GM19025 (cell line): ENCODE results near the gene RHEB.
A peak's percentile ranks its signal among the peaks of the same experiment; 100 is the strongest.

Experiments used
- ATAC-seq: cut with Tn5 transposase; IDR thresholded peaks from one replicate; pipeline ENCODE4 v1.9.1; 2021; ENCODE audit warnings: mild to moderate bottlenecking, low read depth, moderate library complexity; ENCODE audit not compliant: unreplicated experiment

Gene RHEB

DNA sequence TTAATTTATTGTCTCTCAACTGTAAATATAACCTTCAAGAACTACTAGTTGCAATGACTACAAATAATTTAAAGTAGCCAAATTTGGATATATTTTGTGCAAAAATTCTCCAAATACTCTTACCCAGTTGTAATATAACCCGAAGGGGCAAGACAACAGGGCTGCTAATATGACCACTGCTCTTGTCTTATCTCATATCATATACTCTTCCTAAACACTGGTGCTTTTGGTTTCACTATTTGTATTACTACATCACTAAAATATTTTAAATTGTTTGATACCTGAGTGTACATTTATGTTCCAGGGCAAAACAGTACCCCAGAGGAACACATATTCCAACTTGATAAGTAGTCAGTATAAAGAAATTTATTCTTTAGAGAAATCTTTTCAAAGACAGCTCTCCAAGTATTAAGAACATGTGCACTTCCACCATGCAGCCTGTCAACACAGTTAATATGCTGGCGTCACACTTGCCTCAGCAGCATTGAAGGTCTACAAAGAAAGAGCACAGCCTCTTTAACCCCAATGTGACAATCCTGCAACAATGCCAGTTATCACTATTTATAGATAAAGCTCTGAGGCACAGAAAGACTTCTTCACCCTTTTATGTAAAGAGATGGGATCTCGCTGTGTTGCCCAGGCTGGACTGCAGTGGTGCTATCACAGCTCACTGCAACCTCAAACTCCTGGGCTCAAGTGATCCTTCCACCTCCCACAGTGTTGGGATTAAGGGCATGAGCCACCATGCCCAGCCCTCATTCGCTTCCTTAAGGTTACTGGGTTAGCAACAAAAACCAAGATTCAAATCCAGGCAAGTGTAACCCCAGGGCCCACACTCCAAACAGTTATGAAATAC lies 37.8 kb downstream of the RHEB start:
- ATAC-seq: no peak

GRCh38 chr7:151477867-151478266 lies 41.8 kb downstream of the RHEB start:
- no peak for ATAC-seq

GRCh38 chr7:151472644-151473380 lies 46.9 kb downstream of the RHEB start:
- peak; percentile 44 for ATAC-seq

GRCh38 chr7:151470711-151471110 lies 49.0 kb downstream of the RHEB start:
- no peak for ATAC-seq

GRCh38 chr7:151469281-151469680 lies 50.4 kb downstream of the RHEB start:
- ATAC-seq: no peak

GRCh38 chr7:151468217-151469018 lies 51.3 kb downstream of the RHEB start:
- no peak for ATAC-seq

- no peak for ATAC-seq
Observed at GRCh38 chr7:151465169-151465568, 54.5 kb downstream of the RHEB start.

DNA sequence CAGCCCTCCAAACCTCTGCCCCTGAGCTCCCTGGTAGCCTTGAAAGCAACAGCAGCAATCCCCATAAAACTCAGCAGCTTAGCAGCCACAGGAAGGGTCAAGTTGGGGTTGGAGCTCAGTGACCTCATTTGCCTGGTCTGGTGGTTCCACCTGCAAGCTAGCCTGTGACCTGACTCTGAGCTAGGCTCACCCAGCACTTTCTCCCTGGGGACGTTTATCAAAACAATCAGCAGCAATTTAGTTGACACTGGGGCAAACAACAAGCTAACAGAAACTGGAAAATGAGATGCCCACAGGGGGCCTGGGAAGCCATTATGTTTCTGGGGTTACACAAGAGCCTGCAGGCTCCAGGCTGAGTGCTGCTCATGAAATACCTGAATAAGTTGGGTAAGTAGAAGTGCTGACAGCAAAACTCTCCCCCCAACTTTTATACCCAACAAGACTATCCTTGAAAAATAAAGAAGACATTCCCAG lies 57.4 kb downstream of the RHEB start:
- no peak for ATAC-seq

GRCh38 chr7:151461942-151462230 lies 57.8 kb downstream of the RHEB start:
- no peak for ATAC-seq

GRCh38 chr7:151461096-151461941 lies 58.4 kb downstream of the RHEB start:
- no peak for ATAC-seq

- no peak for ATAC-seq
Observed at GRCh38 chr7:151460474-151460855, 59.2 kb downstream of the RHEB start.

- no peak for ATAC-seq
Observed at GRCh38 chr7:151459726-151460473, 59.8 kb downstream of the RHEB start.

GRCh38 chr7:151457534-151457933 lies 62.2 kb downstream of the RHEB start:
- ATAC-seq: no peak

GRCh38 chr7:151456782-151457181 lies 62.9 kb downstream of the RHEB start:
- no peak for ATAC-seq

- no peak for ATAC-seq
Observed at GRCh38 chr7:151456276-151456675, 63.4 kb downstream of the RHEB start.

DNA sequence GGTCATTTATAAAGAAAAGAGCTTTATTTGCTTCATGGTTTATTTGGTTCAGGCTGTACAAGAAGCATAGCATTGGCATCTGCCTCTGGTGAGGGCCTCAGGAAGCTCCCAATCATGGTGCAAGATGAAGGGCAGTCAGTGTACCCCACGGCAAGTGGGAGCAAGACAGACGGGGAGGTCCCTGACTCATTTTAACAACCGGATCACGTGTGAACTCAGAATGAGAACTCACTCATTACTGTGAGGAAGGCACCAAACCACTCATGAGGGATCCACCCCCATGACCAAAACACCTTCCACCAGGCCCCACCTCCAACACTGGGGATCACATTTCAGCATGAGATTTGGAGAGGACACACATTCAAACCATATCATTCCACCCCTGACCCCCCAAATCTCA lies 64.0 kb downstream of the RHEB start:
- ATAC-seq: no peak

DNA sequence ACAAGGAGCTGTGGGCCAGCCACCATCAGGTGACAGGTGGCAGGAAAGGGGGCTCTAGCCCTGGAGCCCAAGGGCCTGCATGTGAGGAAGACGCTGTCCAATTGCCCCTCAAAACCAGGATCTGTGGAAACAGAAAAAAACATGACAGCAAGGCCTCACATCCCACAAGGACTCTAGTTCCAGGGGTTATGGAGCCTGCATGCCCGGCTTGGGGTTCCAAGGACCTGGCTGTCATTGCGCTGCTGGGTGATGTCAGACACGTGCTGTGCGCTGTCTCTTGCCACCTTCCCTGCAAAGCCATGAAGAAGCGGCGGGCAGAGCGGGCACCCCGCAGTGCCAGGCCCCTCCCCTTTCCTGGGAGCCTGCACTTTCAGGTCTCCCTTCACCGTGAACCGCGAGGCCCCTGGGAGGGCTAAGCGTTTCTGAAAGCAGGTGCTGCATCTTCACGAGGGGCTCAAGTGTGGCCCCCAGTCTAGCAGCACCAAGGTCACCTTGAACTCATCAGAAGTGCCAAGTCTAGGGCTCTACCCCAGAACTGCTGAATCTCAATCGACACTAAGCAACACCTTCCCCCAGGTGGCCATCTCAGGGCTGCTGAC lies 64.7 kb downstream of the RHEB start:
- ATAC-seq: no peak

DNA sequence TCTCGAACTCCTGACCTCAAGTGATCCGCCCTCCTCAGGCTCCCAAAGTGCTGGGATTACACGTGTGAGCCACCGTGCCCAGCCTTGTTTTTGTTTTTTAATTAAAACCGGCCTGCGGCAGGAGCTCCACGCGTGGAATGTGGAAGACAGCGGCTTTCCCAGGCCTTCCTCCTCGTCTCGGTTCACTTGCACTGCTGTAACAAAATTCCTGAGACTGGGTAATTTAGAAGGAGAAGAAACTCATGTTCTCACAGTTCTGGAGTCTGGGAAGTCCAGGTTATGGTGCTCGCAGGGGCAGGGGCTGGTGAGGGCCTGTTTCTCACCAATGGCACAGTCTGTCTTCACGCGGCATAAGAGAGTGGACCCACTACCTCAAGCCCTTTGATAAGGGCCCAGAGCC lies 65.4 kb downstream of the RHEB start:
- ATAC-seq: no peak

- ATAC-seq: no peak
Observed at GRCh38 chr7:151453326-151453791, 66.3 kb downstream of the RHEB start.
